ENCODE measurements around the gene TRIO.

TRIO gene

GRCh38 chr5:14236757-14237156, 93.6 kb downstream of the TRIO start:
- TF ChIP-seq CTCF (conservative IDR thresholded peaks at IDR 0.05; ENCODE audit: control insufficient read depth, insufficient read depth, low read depth, low read length): no peak
- no peak overlapping the region for H3K4me3 ChIP-seq (ENCODE audit: control insufficient read depth, low read depth, low read length)
- DNase-seq (ENCODE audit: low read depth): no peak

GRCh38 chr5:14237317-14238086, 94.4 kb downstream of the TRIO start:
- no peak for TF ChIP-seq CTCF (conservative IDR thresholded peaks at IDR 0.05; ENCODE audit: control insufficient read depth, insufficient read depth, low read depth, low read length)
- no peak for DNase-seq (ENCODE audit: low read depth)
- no peak overlapping the region for H3K4me3 ChIP-seq (ENCODE audit: control insufficient read depth, low read depth, low read length)

- H3K4me3 ChIP-seq (ENCODE audit: control insufficient read depth, low read depth, low read length): no peak overlapping the region
- no peak for DNase-seq (ENCODE audit: low read depth)
- TF ChIP-seq CTCF (conservative IDR thresholded peaks at IDR 0.05; ENCODE audit: control insufficient read depth, insufficient read depth, low read depth, low read length): no peak
These were observed 95.1 kb downstream of the TRIO start for GRCh38 chr5:14238272-14238671.

GRCh38 chr5:14239404-14239803, 96.3 kb downstream of the TRIO start:
- DNase-seq (ENCODE audit: low read depth): no peak
- no peak overlapping the region for H3K4me3 ChIP-seq (ENCODE audit: control insufficient read depth, low read depth, low read length)
- no peak for TF ChIP-seq CTCF (conservative IDR thresholded peaks at IDR 0.05; ENCODE audit: control insufficient read depth, insufficient read depth, low read depth, low read length)

GRCh38 chr5:14239951-14240350, 96.8 kb downstream of the TRIO start:
- H3K4me3 ChIP-seq (ENCODE audit: control insufficient read depth, low read depth, low read length): no peak overlapping the region
- no peak for TF ChIP-seq CTCF (conservative IDR thresholded peaks at IDR 0.05; ENCODE audit: control insufficient read depth, insufficient read depth, low read depth, low read length)
- DNase-seq (ENCODE audit: low read depth): no peak

GRCh38 chr5:14240359-14240758, 97.2 kb downstream of the TRIO start:
- TF ChIP-seq CTCF (conservative IDR thresholded peaks at IDR 0.05; ENCODE audit: control insufficient read depth, insufficient read depth, low read depth, low read length): no peak
- peak; percentile 64 for DNase-seq (ENCODE audit: low read depth)
- H3K4me3 ChIP-seq (ENCODE audit: control insufficient read depth, low read depth, low read length): no peak overlapping the region

All from fibroblast of mammary gland (primary cell).